ENCODE data around the gene DHRSX. TPM values are rescaled to one million over a fixed set of nuclear protein-coding genes. Genes with fewer than 3 reads are reported as not detected.
"Not testable (repeated sequence)": the region's sequence is repeated elsewhere in the genome, so short reads cannot be mapped to it uniquely, and the experiment has no call there.

The DHRSX gene
- total RNA-seq, 1 donor from 2014 or later: 24.9 TPM

DNA sequence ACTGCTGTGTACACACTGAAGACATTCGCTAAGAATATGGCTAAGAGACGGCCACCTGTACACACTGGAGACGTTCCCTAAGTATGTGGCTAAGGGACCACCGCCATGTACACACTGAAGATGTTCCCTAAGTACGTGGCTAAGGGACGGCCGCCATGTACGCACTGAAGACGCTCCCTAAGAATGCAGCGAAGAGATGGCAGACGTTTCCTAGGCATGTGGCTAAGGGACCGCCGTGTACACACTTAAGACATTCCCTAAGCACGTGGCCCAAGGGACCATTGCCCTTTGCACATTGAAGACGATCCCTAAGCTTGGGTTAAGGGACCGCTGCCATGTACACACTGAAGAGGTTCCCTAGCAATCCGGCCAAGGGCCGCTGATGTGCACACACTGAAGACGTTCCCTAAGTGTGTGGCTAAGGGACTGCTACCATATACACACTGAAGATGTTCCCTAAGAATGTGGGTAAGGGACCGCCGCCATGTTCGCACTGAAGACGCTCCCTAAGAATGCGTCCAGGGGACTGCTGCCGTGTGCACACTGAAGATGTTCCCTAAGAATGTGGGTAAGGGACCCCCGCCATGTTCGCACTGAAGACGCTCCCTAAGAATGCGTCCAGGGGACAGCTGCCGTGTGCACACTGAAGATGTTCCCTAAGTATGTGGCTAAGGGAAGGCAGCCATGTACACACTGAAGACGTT lies 36.7 kb downstream of the DHRSX start:
- no peak for DNase-seq (ENCODE audit: low spot score)
- intact Hi-C loops (cut with DNase I): no loop called here

DNA sequence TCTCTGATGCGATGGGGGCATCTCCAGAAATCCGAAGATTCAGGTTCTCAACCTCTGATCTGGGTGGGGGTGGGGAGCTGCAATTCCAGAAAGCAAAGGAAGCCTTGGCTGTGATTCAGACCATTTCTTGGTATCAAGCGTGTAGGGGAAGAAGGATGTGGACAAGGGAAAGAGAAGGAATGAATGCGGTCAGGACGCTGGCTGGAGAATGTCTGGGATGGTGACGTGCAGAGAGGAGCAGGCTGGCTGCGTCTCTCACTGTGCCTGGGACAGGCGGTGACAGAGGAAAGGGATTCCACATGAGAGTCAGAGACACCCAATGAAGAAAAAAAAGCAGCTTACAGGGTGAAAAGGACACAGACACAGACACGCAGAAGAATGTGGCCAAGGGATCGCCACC lies 37.3 kb downstream of the DHRSX start:
- DNase-seq (ENCODE audit: low spot score); intact Hi-C loops (cut with DNase I): not testable (repeated sequence)

DNA sequence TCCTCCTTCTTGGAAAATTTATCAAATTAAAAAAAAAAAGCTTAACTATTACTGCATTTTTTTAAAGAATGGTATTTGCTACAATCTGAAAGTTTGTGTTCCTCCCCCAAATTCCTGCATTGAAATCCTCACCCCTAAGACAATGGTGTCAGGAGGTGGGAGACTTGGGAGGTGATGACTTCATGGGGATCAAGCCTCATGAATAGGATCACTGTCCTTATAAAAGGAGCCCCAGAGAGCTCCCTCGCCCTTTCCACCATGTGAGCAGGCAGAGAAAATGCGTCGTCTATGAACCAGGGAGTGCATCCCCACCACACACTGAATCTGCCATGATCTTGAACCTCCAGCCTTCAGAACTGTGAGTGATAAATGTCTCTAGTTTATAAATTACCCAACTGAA lies 38.0 kb downstream of the DHRSX start:
- intact Hi-C loops (cut with DNase I): no loop called here
- DNase-seq (ENCODE audit: low spot score): no peak

DNA sequence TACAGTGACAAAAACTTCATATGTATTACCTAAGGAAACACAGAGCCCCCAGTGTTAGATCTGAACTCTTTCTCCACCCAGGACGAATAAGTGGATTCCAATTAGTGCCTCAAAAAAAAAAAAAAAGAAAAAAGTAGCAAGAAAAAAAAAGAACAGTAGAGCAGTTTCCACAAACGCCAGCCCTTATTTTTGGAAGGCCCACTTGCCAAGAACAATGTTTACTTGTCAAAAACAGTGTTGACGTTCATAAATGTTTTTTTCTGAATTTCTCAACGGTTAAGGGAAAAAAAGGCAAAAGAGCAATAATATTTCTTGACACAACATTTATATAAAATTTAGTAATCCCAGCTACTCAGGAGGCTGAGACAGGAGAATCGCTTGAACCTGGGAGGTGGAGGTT lies 38.7 kb downstream of the DHRSX start:
- intact Hi-C loops (cut with DNase I): no loop called here
- DNase-seq (ENCODE audit: low spot score): no peak

DNA sequence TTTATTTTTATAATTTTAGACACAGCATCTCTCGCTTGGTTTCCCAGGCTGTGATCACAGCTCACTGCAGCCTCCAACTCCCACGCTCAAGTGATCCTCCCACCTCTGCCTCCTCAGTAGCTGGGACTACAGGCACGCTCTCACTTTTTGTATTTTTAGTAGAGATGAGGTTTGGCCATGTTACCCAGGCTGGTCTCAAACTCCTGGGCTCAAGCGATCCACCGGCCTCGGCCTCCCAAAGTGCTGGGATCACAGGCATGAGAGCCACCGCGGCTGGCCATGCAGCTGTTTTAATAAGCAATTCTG lies 39.1 kb downstream of the DHRSX start:
- intact Hi-C loops (cut with DNase I): no loop called here

DNA sequence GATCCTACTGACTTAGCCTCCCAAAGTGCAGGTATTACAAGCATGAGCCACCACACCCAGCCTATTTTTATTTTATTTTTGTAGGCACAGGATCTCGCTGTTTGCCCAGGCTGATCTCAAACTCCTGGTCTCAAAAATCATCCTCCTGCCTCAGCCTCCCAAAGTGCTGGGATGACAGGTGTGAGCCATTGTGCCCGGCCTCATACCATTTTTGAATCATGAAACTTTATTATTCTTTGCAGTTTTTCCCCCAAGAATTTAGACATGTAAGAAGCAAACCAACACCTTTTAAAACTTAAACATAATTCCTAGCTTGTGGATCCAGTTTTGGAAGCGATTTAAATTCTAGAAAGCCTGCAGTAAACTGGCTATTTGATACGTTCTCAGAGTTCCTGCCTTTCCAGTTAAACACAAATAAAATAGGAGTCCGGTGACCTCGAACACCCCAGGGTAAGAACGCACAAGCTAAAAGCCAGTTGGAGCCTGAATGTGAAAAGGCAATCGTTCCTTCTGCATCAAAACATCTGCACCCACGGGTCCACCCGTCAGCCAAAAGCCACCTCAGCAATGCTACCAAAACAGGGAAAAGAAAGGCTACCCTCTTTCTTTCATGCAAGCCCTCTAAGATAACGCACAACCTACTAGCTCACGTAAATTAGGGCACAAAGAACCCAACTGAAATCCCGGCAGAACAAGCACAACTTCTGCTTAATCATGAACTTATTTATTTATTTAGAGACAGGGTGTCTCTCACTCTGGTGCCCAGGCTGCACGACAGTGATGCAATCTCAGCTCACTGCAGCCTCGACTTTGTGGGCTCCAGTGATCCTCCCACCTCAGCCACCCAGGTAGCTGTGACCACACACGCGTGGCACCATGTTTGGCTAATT lies 39.7 kb downstream of the DHRSX start:
- DNase-seq (ENCODE audit: low spot score); intact Hi-C loops (cut with DNase I): not testable (repeated sequence)

More for the DNA sequence above, 39.1 kb downstream of the DHRSX start:
- no peak for DNase-seq (ENCODE audit: low spot score)

DNA sequence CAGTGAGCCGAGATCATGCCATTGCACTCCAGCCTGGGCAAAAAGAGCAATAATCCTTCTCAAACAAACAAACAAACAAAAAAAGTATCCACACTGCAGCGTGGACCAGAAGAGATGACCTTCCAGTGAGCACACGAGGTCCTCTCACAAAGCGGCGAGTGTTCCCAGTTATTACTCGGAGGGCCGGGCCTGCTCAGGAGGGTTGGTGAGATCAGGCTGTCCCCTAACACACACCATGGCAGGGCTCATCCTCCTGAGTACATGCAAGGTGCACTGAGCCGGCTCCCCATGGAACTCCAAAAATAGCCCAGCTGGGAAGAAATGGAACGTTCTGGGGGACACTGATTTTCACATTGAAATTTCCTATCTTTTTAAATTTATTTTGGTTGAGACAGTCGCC lies 40.7 kb downstream of the DHRSX start:
- intact Hi-C loops (cut with DNase I); DNase-seq (ENCODE audit: low spot score): not testable (repeated sequence)

DNA sequence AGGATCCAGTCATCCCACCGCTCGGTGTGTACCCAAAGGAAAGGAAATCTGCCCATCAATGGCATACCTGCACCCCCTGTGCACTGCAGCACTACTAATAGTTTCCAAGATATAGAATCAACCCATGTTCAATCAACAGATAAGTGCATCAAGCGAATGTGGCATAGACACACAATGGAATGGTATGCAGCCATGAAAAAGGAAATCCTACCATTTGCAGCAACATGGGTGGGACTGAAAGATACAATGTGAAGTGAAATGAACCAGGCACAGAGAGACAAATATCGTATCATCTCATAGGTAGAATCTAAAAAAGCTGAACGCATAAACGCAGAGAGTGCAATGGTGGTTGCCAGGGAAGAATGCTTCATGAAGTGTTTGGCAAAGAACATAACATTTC lies 42.5 kb downstream of the DHRSX start:
- DNase-seq (ENCODE audit: low spot score): no peak
- intact Hi-C loops (cut with DNase I): no loop called here

DNA sequence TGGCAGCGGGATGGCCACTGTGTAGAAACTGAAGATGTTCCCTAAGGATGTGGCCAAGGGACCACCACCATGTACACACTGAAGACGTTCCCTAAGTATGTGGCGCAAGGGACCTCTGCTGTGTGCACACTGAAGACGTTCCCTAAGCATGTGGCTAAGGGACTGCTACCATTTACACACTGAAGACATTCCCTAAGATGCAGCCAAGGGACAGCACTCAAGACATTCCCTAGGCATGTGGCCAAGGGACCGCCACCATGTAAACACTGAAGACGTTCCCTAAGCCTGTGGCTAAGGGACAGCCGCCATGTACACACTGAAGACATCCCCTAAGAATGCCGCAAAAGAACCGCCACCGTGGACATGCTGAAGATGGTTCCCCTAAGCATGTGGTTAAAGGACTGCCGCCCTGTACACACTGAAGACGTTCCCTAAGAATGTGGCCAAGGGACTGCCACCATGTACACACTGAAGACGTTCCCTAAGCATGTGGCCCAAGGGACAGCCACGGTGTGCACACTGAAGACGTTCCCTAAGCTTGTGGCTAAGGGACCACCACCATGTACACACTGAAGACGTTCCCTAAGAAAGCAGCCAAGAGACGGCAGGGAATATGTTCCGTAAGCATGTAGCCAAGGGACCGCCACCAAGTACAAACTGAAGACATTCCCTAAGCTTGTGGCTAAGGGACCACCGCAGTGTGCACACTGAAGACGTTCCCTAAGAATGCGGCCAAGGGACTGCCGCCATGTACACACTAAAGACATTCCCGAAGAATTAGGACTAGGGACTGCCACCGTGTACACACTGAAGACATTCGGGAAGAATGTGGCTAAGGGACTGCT lies 43.3 kb downstream of the DHRSX start:
- no peak for DNase-seq (ENCODE audit: low spot score)
- intact Hi-C loops (cut with DNase I): no loop called here

DNA sequence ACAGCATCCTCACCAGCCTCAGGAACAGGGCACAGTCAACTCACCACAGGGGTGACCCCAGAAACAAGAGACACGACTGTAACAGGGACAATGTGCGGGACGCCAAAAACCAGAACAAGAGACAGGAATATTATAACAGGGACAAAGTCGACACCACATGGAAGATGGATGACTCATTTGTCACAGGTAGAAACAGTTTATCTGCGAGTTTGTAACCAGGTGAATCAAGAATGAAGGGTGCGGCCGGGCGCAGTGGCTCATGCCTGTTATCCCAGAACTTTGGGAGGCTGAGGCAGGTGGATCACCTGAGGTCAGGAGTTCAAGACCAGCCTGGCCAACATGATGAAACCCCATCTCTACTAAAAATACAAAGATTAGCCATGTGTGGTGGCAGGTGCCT lies 44.7 kb downstream of the DHRSX start:
- DNase-seq (ENCODE audit: low spot score); intact Hi-C loops (cut with DNase I): not testable (repeated sequence)

DNA sequence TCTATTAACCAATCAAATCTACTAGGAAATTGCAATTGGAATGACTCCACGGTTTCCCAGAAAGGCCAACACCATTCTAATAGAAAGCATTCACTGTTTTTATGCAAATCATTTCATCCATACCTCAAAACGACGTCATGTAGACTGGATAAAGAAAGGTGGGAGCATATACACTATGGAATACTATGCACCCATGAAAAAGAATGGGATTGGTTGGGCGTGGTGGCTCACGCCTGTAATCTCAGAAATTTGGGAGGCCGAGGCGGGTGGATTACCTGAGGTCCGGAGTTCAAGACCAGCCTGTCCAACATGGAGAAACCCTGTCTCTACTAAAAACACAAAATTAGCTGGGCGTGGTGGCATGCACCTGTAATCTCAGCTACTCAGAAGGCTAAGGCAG lies 46.2 kb downstream of the DHRSX start:
- intact Hi-C loops (cut with DNase I); DNase-seq (ENCODE audit: low spot score): not testable (repeated sequence)

DNA sequence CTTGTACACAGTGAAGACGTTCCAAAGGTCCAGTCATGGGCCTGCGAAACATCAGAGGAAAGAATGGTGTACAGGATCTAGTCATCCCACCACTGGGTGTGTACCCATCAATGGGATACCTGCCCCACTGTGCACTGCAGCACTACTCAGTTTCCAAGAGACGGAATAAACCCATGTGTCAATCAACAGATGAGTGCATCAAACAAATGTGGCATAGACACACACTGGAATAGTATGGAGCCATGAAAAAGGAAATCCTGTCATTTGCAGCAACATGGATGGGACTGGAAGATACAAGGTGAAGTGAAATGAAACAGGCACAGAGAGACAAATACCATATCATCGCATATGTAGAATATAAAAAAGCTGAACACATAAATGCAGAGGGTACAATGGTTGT lies 48.0 kb downstream of the DHRSX start:
- no peak for DNase-seq (ENCODE audit: low spot score)
- intact Hi-C loops (cut with DNase I): no loop called here

DNA sequence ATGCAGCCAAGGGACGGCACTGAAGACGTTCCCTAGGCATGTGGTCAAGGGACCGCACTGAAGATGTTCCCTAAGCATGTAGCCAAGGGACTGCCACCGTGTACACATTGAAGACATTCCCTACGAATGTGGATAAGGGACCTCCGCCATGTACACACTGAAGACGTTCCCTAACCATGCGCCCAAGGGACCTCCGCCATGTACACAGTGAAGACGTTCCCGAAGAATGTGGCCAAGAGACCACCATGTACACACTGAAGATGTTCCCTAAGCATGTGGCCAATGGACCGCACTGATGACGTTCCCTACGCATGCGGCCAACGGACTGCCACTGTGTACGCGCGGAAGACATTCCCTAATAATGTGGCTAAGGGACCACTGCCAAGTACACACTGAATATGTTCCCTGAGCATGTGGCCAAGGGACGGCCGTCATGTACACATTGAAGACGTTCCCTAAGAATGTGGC lies 48.4 kb downstream of the DHRSX start:
- no peak for DNase-seq (ENCODE audit: low spot score)
- intact Hi-C loops (cut with DNase I): no loop called here

DNA sequence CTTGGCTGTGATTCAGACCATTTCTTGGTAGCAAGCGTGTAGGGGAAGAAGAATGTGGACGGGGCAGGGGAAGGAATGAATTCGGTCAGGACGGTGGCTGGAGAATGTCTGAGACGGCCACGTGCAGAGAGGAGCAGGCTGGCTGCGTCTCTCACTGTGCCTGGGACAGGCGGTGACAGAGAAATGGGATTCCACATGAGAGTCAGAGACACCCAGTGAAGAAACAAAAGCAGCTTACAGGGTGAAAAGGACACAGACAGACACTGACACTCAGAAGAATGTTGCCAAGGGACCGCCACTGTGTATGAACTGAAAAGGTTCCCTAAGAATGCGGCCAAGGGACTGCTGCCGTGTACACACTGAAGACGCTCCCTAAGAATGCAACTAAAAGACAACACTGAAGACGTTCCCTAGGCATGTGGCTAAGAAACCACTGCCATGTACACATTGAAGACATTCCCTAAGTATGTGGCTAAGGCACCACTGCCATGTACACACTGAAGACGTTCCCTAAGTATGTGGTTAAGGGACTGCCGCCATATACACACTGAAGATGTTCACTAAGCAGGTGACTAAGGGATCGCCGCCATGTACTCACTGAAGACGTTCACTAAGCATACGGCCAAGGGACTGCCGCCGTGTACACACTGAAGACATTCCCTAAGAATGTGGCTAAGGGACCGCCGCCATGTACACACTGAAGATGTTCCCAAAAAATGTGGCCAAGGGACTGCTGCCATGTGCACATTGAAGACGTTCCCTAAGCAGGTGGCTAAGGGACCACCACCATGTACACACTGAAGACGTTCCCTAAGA lies 49.1 kb downstream of the DHRSX start:
- intact Hi-C loops (cut with DNase I): no loop called here
- no peak for DNase-seq (ENCODE audit: low spot score)

DNA sequence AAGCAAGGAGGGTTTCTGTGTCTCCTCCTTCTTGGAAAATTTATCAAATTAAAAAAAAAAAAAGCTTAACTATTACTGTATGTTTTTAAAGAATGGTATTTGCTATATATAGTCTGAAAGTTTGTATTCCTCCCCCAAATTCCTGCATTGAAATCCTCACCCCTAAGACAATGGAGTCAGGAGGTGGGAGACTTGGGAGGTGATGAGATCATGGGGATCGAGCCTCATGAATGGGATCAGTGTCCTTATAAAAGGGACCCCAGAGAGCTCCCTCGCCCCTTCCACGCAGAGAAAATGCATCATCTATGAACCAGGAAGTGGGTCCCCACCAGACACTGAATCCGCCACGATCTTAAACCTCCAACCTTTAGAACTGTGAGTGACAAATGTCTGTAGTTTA lies 50.1 kb downstream of the DHRSX start:
- DNase-seq (ENCODE audit: low spot score): peak; percentile 54
- intact Hi-C loops (cut with DNase I): no loop called here

DNA sequence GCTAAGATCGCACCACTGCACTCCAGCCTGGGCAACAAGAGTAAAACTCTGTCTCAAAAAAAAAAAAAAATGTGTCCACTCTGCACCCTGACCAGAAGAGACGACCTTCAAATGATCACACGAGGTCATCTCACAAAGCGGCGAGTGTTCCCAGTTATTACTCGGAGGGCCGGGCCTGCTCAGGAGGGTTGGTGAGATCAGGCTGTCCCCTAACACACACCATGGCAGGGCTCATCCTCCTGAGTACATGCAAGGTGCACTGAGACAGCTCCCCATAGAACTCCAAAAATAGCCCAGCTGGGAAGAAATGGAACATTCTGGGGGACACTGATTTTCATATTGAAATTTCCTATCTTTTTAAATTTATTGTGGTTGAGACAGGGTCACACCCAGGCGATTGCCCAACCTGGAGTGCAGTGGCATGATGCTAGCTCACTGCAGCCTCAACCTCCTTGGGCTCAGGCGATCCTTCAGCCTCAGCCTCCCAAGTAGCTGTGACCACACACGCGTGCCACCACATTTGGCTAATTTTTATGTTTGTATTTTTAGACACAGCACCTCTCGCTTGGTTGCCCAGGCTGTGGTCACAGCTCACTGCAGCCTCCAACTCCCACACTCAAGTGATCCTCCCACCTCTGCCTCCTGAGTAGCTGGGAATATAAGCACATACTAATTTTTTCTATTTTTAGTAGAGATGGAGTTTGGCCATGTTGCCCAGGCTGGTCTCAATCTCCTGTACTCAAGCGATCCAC lies 51.5 kb downstream of the DHRSX start:
- intact Hi-C loops (cut with DNase I): no loop called here
- peak; percentile 1 for DNase-seq (ENCODE audit: low spot score)

DNA sequence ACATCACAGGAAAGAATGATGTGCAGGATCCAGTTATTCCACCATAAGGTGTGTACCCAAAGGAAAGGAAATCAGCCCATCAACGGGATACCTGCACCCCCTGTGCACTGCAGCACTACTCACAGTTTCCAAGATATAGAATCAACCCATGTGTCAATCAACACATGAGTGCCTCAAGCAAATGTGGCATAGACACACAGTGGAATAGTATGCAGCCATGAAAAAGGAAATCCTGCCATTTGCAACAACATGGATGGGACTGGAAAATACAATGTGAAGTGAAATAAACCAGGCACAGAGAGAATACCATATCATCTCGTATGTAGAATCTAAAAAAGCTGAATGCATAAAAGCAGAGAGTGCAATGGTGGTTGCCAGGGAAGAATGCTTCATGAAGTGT lies 53.3 kb downstream of the DHRSX start:
- intact Hi-C loops (cut with DNase I): no loop called here
- no peak for DNase-seq (ENCODE audit: low spot score)

DNA sequence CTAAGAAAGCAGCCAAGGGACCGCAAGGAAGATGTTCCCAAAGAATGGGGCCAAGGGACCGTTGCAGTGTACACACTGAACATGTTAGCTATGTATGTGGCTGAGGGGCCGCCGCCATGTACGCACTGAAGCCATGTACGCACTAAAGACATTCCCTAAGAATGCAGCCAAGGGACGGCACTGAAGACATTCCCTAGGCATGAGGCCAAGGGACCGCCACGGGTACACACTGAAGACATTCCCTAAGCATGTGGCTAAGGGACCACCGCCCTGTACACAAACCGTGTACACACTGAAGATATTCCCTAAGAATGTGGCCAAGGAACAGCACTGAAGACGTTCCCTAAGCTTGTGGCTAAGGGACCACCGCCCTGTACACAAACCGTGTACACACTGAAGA lies 54.0 kb downstream of the DHRSX start:
- peak; percentile 59 for DNase-seq (ENCODE audit: low spot score)
- intact Hi-C loops (cut with DNase I): no loop called here

Measured in cardiac septum (tissue), 1 donor.